HCT116 (cell line): ENCODE data around the gene CEP290.

Source experiments
- CBX3 ChIP-seq: IDR thresholded peaks from 2 replicates; pipeline ENCODE4 v1.6.1; 2012; ENCODE audit warnings: low read depth
- CEBPB ChIP-seq: IDR thresholded peaks from 2 replicates; pipeline ENCODE4 v1.6.1; 2012; ENCODE audit warnings: low read depth
- CTCF ChIP-seq, 3 experiments: fragments of 200-600 bp in 1 of 3; sonication (generic) in 1 of 3; IDR thresholded peaks in 2 of 3; conservative IDR thresholded peaks in 1 of 3; 2 replicates each; pipeline ENCODE4 v1.5.1; 2012 to 2017; ENCODE audit warnings: low read depth in 2 of 3, low read length in 2 of 3, antibody characterized with exemption in 1 of 3, borderline replicate concordance in 1 of 3, control low read depth in 1 of 3, mild to moderate bottlenecking in 1 of 3, mixed read lengths in 1 of 3, mixed run types in 1 of 3, moderate library complexity in 1 of 3; ENCODE audit not compliant: insufficient read depth in 1 of 3
- EGR1 ChIP-seq: IDR thresholded peaks from 2 replicates; pipeline ENCODE4 v1.6.1; 2012; ENCODE audit warnings: low read depth
- JUND ChIP-seq: IDR thresholded peaks from 2 replicates; pipeline ENCODE4 v1.6.1; 2012
- POLR2A ChIP-seq: IDR thresholded peaks from 2 replicates; pipeline ENCODE4 v1.7.0; 2011; ENCODE audit warnings: borderline replicate concordance; ENCODE audit not compliant: insufficient read depth, insufficient read length; ENCODE audit errors: extremely low read depth
- TF ChIP-seq, protein P1 (sequence below): IDR thresholded peaks from 2 replicates; pipeline ENCODE4 v1.6.1; 2012
- TF ChIP-seq, protein P2 (sequence below): IDR thresholded peaks from 2 replicates; pipeline ENCODE4 v1.6.1; 2012

GRCh38 chr12:88093573-88093972, 48.3 kb downstream of the CEP290 start:
- TF ChIP-seq, protein P1, sequence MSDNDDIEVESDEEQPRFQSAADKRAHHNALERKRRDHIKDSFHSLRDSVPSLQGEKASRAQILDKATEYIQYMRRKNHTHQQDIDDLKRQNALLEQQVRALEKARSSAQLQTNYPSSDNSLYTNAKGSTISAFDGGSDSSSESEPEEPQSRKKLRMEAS = no peak
- TF ChIP-seq, protein P2, sequence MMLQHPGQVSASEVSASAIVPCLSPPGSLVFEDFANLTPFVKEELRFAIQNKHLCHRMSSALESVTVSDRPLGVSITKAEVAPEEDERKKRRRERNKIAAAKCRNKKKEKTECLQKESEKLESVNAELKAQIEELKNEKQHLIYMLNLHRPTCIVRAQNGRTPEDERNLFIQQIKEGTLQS = no peak
- TF ChIP-seq CTCF (IDR thresholded peaks at IDR 0.05 in 2 of 3, conservative IDR thresholded peaks at IDR 0.05 in 1 of 3; ENCODE audit: borderline replicate concordance in 1 of 3, insufficient read depth in 1 of 3, low read depth in 2 of 3, low read length in 2 of 3) (no peak), POLR2A (no peak), EGR1 (no peak), JUND (no peak), CBX3 (no peak), CEBPB (no peak)
